Prostate gland (tissue), 2 donors: ENCODE data around the gene CTBP2. TPM values are rescaled to one million over a fixed set of nuclear protein-coding genes. Genes with fewer than 3 reads are reported as not detected.

ENCODE experiments used
- DNase-seq: peaks from one replicate; pipeline ENCODE4 v3.0.0-alpha.2; 2019; ENCODE audit warnings: low spot score
- H3K27ac ChIP-seq, 2 donors: fragments of 200-600 bp; sonication (generic); 2 replicates each; pipeline ENCODE4 v1.5.1; 2017 to 2019
- H3K27me3 ChIP-seq: fragments of 200-600 bp; sonication (generic); replicated peaks from 2 replicates; pipeline ENCODE4 v1.5.1; 2019; ENCODE audit not compliant: insufficient read depth
- H3K36me3 ChIP-seq, 2 donors: fragments of 200-600 bp; sonication (generic); 1 replicate in 1 of 2; 2 replicates in 1 of 2; pipeline versions ENCODE4 v1.5.1 to v1.8.1; 2017 to 2019
- H3K4me1 ChIP-seq: fragments of 200-600 bp; sonication (generic); replicated peaks from 2 replicates; pipeline ENCODE4 v1.5.1; 2019
- H3K4me3 ChIP-seq, 2 donors: fragments of 200-600 bp; sonication (generic); 2 replicates each; pipeline ENCODE4 v1.5.1; 2017 to 2019
- H3K9me3 ChIP-seq: fragments of 200-600 bp; sonication (generic); 2 replicates; pipeline ENCODE4 v1.5.1; 2017
- POLR2A ChIP-seq: fragments of 450-650 bp; IDR thresholded peaks from one replicate; pipeline ENCODE4 v1.6.1; 2016; ENCODE audit warnings: antibody characterized with exemption, mild to moderate bottlenecking
- POLR2AphosphoS5 ChIP-seq: sonication (generic); formaldehyde crosslinking; IDR thresholded peaks from one replicate; pipeline ENCODE4 v1.6.1; 2017; ENCODE audit warnings: antibody characterized with exemption
- WGBS: methylation state at CpG from one replicate; pipeline ENCODE4 v1.1.5; 2018; 5-methylcytosine and 5-hydroxymethylcytosine counted together
- intact Hi-C: fragments of 100-400 bp; cut with DNase I; formaldehyde crosslinking; loops from one replicate; pipeline ENCODE4 v1.14.2; 2022
- total RNA-seq, 2 donors: library from RNA; depleted of rRNA; stranded (reverse); fragments of >200 nt; gene quantifications; one replicate each; pipeline ENCODE4 v1.1.0, GENCODE V29; 2016
- TF ChIP-seq, protein P1 (sequence below), 4 experiments: fragments of 200-600 bp in 2 of 4; fragments of 450-650 bp in 2 of 4; sonication (generic) in 2 of 4; IDR thresholded peaks; 1 replicate in 3 of 4; 2 replicates in 1 of 4; pipeline ENCODE4 v1.5.1; 2016 to 2019; ENCODE audit warnings: antibody characterized with exemption in 4 of 4, mild to moderate bottlenecking in 2 of 4, moderate library complexity in 2 of 4

Gene CTBP2
- total RNA-seq, 2 donors from 2014 or later = 70.2 to 89.7 TPM

DNA sequence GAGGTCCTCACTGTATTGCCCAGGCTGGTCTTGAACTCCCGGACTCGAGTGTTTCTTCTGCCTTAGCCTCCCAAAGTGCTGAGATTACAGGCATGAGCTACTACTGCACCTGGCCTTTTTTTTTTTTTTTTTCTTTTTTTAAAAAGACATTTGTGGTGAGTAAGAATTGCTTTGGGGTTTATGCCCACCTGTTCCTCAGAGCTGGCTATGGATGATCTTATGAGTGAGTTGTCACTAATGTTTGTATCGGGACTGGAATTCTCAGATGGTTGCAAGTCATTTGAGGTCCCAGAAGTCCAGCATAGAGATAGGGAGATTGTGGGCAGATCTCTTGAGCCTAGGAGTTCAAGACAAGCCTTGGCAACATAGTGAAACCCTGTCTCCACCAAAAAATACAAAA is 183.2 kb downstream of the CTBP2 start:
- intact Hi-C loops = no loop called here
- Histone ChIP-seq H3K36me3 (no peaks in the 10 kb centered on the region), H3K4me1 (no peaks in the 10 kb centered on the region), H3K9me3 (no peaks in the 10 kb centered on the region), H3K4me3 (no peak overlapping the region), H3K27ac (no peak overlapping the region), H3K27me3 (no peaks in the 10 kb centered on the region)
- DNase-seq = no peak
- TF ChIP-seq POLR2AphosphoS5 (no peak), POLR2A (no peak)
- TF ChIP-seq, protein P1, sequence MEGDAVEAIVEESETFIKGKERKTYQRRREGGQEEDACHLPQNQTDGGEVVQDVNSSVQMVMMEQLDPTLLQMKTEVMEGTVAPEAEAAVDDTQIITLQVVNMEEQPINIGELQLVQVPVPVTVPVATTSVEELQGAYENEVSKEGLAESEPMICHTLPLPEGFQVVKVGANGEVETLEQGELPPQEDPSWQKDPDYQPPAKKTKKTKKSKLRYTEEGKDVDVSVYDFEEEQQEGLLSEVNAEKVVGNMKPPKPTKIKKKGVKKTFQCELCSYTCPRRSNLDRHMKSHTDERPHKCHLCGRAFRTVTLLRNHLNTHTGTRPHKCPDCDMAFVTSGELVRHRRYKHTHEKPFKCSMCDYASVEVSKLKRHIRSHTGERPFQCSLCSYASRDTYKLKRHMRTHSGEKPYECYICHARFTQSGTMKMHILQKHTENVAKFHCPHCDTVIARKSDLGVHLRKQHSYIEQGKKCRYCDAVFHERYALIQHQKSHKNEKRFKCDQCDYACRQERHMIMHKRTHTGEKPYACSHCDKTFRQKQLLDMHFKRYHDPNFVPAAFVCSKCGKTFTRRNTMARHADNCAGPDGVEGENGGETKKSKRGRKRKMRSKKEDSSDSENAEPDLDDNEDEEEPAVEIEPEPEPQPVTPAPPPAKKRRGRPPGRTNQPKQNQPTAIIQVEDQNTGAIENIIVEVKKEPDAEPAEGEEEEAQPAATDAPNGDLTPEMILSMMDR (IDR thresholded peaks at IDR 0.05) = no peak
- 98% methylated on average over 3 of the region's 3 CpGs for WGBS

DNA sequence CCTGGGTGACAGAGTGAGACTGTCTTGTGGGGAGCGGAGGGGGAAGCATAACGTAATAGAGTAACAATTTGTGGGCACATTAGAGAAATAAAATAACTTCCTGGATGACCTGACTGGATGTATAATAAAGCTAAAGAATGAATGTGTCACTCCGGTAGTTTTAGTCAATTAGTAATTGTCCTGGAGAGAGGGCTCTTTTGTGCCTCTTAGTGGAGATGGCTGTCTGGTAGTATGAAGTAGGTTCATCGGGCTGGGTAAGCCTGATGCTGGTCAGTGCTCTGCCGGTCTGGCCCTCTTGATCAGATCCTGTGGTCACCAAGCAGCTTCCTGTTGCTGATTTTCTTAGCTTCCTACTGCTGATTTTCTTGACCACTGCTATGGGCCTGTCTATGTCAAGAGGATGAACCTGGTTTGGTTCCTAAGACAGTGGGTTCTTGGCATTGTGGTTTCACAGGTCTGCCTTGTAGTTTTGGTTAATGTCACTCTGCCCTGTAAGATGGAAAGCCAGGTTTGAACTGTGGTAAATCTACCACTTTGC is 184.3 kb downstream of the CTBP2 start:
- DNase-seq = no peak
- TF ChIP-seq, protein P1 (IDR thresholded peaks at IDR 0.05) = no peak
- no peak for TF ChIP-seq POLR2AphosphoS5
- no peak for TF ChIP-seq POLR2A
- H3K27me3 ChIP-seq = no peaks in the 10 kb centered on the region
- no peaks in the 10 kb centered on the region for H3K36me3 ChIP-seq
- H3K4me1 ChIP-seq = no peaks in the 10 kb centered on the region
- H3K9me3 ChIP-seq = no peaks in the 10 kb centered on the region
- no peak overlapping the region for H3K27ac ChIP-seq
- no peak overlapping the region for H3K4me3 ChIP-seq
- WGBS = 91% methylated on average over 5 of the region's 5 CpGs
- intact Hi-C loops = no loop called here

DNA sequence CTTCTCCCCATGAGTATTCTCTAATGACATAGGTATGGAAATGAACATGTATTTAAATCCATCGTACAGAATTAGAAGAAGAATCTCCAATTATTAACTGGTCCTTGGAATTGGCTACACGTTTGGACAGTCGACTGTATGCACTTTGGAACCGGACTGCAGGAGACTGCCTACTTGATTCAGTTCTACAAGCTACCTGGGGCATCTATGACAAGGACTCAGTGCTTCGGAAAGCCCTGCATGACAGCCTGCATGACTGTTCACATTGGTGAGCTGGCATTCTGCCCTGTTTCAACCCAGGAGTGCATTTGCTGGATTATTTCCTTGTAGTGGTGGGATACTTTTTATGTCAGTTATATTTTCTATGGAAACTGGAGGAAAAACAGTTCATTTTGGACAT is 186.2 kb downstream of the CTBP2 start:
- no peak for DNase-seq
- TF ChIP-seq POLR2A = no peak
- TF ChIP-seq POLR2AphosphoS5 = no peak
- intact Hi-C loops = no loop called here
- Histone ChIP-seq H3K27me3 (no peaks in the 10 kb centered on the region), H3K4me3 (no peak overlapping the region), H3K9me3 (no peaks in the 10 kb centered on the region), H3K4me1 (no peaks in the 10 kb centered on the region), H3K36me3 (no peaks in the 10 kb centered on the region), H3K27ac (no peak overlapping the region)
- WGBS = 85% methylated on average over 5 of the region's 5 CpGs

DNA sequence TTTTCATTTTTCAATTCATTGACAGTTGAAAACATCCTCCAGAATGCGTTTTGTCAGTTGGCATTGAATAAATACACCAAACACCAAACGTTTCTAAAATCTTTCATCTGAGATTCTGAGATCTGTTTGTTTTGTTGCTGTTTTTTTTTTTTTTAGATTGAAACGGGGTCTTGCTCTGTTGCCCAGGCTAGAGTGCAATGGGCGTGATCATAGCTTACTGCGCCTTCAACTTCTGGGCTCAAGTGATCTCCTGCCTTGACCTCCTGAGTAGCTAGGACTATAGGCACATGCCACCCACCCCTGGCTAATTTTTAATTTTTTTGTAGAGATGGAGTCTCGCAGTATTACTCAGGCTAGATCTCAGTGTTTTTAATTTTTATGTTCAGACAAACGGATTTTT is 187.7 kb downstream of the CTBP2 start:
- H3K36me3 ChIP-seq = no peaks in the 10 kb centered on the region
- no peak for TF ChIP-seq POLR2AphosphoS5
- TF ChIP-seq, protein P1 (IDR thresholded peaks at IDR 0.05) = no peak
- no peak for TF ChIP-seq POLR2A

DNA sequence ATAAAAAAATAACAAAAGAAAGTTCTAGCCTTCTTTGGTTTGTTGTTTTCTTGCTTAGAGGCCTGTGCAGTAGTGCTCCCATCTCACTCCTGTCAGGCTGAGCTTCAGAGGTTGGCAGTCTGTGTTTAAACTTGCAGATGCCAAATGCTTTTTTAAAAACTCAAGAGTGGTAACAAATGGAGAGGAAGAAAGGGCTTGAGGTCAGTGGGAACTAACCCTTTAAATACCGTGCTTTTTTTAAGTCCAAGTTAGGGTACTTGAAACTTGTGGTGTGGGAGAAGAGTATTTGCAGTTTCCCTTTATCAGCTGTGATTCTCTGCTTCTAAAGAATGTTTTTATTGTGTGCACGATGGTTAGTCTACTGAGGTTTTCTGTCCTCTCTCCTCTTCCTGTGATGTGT is 189.1 kb downstream of the CTBP2 start:
- Histone ChIP-seq H3K36me3 (no peaks in the 10 kb centered on the region), H3K9me3 (no peaks in the 10 kb centered on the region), H3K27ac (no peak overlapping the region), H3K4me1 (no peaks in the 10 kb centered on the region), H3K4me3 (no peak overlapping the region), H3K27me3 (no peaks in the 10 kb centered on the region)
- no peak for DNase-seq
- 23% methylated on average over 2 of the region's 2 CpGs for WGBS
- no peak for TF ChIP-seq POLR2A
- no peak for TF ChIP-seq POLR2AphosphoS5
- TF ChIP-seq, protein P1 (IDR thresholded peaks at IDR 0.05) = no peak
- intact Hi-C loops = no loop called here

More for the DNA sequence above, 187.7 kb downstream of the CTBP2 start:
- no peak for DNase-seq
- H3K4me1 ChIP-seq = no peaks in the 10 kb centered on the region
- H3K4me3 ChIP-seq = no peak overlapping the region
- H3K27ac ChIP-seq = no peak overlapping the region
- H3K9me3 ChIP-seq = no peaks in the 10 kb centered on the region
- intact Hi-C loops = no loop called here
- no peaks in the 10 kb centered on the region for H3K27me3 ChIP-seq
- 82% methylated on average over 7 of the region's 7 CpGs for WGBS
